Measurements from ENCODE around the gene ANO4.

- no peak for TF ChIP-seq ZNF274 (IDR thresholded peaks at IDR 0.05; ENCODE audit: low read depth, low read length)
- TF ChIP-seq SUZ12 (IDR thresholded peaks at IDR 0.05; ENCODE audit: extremely low read depth, insufficient read depth, insufficient read length): no peak
- TF ChIP-seq YY1 (IDR thresholded peaks at IDR 0.05; ENCODE audit: insufficient read depth, insufficient read length): no peak
These were observed 14.2 kb downstream of the ANO4 start for GRCh38 chr12:100808777-100809176.

Measured in NT2/D1 (cell line).